Epithelial cell of prostate (primary cell): ENCODE results near the gene ZBTB20.

Experiments
- DNase-seq: peaks from one replicate; pipeline ENCODE4 v3.0.0-alpha.2; 2011; ENCODE audit warnings: low read depth, low spot score
- H3K27ac ChIP-seq: fragments of 450-650 bp; 2 replicates; pipeline ENCODE4 v1.5.1; 2017; ENCODE audit warnings: mild to moderate bottlenecking

The ZBTB20 gene

GRCh38 chr3:114338651-114339357, 808.3 kb downstream of the ZBTB20 start:
- H3K27ac ChIP-seq, result no peak overlapping the region
- no peak for DNase-seq

- no peak for DNase-seq
- H3K27ac ChIP-seq, result no peak overlapping the region
Observed at GRCh38 chr3:114336857-114337256, 810.2 kb downstream of the ZBTB20 start.

- DNase-seq, result no peak
Observed at GRCh38 chr3:114336122-114336697, 810.9 kb downstream of the ZBTB20 start.

DNA sequence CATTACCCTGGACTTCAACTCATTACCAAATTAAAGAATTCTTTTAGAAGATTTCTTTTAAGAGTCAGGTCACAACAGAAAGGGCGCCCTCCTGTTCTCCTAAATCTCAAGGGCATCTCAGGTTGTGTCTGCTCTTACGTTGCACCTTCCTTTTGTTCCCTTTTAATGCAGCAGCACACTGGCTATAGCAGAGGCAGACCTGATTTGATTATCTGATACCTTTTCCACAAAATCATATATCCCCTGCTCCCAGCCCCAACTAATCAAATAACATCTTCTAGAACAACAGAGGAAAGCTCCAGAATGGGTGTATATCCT, 813.2 kb downstream of the ZBTB20 start:
- H3K27ac ChIP-seq, result no peak overlapping the region
- DNase-seq, result no peak

More at GRCh38 chr3:114336122-114336697, 810.9 kb downstream of the ZBTB20 start:
- no peak overlapping the region for H3K27ac ChIP-seq

DNA sequence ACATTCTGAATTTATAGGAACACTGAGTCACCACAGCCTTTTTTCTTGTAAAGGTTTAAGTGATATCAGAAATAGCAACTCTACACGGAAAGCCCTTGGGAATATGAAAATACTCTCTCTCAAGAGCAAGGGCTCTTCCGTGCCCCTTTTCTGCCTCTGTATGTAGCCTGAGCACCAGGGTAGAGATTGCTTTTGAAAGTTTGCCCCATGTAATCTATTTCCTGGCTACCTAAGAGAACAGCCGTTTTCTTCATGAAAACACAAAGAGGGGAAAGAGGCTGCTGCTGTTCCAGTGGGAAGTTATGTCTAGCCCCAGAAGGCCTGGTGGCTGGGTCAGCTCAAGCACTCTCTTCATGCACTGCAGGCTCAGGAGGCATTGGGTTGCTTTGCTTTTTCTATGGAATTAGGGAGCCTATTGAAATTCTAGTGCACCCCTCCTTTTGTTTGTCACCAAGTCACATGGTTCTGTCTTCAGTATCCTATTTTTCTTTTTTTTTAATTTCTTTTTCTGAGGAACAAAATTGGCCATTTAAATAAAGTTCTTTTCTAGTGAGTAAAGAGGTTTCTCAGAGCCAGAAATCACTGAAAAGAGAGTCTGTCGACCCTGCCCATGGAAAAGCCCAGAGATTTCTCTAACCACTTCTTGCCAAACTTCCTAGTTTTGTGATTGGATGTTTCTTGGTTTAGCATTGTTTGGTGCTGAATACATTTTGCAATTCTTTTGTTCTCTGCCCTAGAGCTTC, 813.7 kb downstream of the ZBTB20 start:
- no peak overlapping the region for H3K27ac ChIP-seq

GRCh38 chr3:114332342-114333179, 814.5 kb downstream of the ZBTB20 start:
- DNase-seq, result no peak
- no peak overlapping the region for H3K27ac ChIP-seq

More for the DNA sequence above, 813.7 kb downstream of the ZBTB20 start:
- DNase-seq, result no peak

DNA sequence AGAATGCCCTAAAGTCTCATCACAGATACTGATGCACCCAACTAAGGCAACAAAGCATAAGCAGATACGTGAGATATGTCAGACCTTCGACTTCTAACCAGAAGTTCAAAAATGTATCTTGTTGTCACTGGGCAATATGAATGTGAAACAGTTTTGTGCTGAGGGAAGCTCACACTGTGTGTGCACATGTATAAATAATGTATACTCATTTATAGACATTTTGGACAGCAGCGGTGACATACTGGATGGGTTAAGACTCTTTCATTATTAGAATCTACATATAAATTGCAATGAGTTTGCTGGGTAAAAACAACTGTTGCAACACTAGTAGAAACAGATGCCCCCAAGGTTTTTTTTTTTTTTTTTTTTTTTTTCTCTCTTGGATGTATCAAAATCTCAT, 815.4 kb downstream of the ZBTB20 start:
- H3K27ac ChIP-seq, result no peak overlapping the region
- DNase-seq, result no peak

DNA sequence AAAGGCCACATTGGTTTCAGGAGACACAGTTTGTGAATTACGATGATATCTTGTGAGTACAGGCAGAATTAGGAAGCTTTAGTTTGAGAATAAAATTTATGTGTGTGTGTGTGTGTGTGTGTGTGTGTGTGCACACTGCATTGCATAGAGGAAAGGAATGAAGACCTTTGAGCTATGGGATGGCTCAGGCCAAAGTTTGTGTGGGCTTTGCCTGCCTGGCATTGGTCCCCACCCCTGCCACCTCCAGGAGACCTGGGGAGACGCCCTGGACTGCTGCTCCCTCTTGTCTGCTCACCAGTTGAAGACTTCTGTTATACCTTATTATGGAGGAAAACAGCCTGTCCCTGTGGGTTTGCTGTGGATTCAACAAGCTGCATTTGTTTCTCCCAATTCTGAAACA, 816.1 kb downstream of the ZBTB20 start:
- H3K27ac ChIP-seq, result no peak overlapping the region

GRCh38 chr3:114329823-114330222, 817.3 kb downstream of the ZBTB20 start:
- no peak overlapping the region for H3K27ac ChIP-seq
- no peak for DNase-seq

More for the DNA sequence above, 816.1 kb downstream of the ZBTB20 start:
- DNase-seq, result no peak

GRCh38 chr3:114328345-114328744, 818.7 kb downstream of the ZBTB20 start:
- no peak for DNase-seq
- no peak overlapping the region for H3K27ac ChIP-seq

DNA sequence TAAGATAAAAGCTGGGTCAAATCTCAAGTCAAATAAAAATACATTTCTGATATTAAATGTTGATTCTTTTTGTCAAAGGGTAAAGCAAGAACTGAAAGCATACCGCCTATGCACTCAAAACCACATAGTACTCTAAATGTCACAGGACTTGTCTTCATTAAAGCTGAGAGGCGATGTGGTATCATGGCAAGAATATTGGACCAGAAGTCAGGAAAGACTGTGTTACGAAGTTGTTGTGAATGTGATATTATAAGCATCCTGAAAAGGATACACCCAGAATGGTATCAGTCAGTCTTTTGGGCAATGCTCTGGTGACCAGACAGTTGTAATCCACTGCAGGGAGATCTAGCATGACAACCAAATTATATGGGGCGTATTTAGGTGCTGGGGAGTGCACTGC, 819.4 kb downstream of the ZBTB20 start:
- H3K27ac ChIP-seq, result no peak overlapping the region
- DNase-seq, result no peak

DNA sequence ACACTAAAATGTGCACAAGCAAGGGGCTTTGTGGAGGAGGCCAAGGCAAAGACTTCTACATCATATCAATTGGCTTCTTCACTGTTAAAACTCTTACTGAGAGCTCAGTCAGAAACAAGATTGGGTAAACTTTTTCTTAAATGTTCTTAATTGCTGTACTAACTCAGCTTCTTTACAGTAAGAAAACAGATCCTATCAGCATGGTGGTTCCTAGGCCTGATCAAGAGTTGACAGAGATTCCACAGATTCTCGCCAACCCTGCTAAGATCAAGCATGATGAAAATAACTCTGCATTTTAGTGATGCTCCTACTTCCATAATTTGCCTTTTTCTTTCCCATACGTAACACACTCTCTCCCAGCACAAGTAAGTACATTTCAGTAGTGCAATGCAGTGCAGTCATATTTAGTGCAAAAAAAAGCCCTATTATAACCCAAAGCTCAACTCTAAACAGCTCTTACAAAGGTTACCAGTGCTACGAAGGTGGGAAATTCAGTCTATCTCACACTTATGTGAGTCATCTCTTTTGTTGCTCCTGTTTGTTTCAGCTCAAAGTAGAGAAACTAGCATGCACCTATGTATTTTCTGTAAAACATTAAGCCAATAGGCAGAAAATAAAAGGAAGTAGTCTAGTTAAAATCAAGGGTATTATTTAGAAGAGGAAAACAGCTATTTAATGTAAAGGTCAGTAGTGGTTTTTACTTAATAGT, 823.4 kb downstream of the ZBTB20 start:
- no peak overlapping the region for H3K27ac ChIP-seq
- no peak for DNase-seq

GRCh38 chr3:114320246-114320645, 826.8 kb downstream of the ZBTB20 start:
- peak overlapping the region; percentile 54 for H3K27ac ChIP-seq
- DNase-seq, result peak; percentile 18

DNA sequence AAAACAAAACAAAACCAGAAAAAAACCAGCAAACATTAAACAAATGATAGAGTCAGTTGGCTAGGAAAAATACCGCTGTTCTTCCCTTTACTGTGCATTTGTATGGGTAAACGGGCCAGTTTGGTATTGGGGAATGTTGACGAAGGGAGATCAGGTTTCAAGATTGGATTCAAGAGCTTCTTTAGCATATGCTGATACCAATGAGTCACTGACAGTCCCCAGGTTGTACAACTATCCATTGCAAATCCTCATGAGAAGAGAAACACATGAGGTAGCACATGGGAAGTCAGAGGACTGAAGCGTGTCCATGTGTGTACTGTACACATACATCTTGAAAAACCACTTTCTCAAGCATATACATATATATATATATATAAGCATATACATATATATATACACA, 827.6 kb downstream of the ZBTB20 start:
- peak; percentile 75 for DNase-seq
- H3K27ac ChIP-seq, result peak overlapping the region; percentile 54

DNA sequence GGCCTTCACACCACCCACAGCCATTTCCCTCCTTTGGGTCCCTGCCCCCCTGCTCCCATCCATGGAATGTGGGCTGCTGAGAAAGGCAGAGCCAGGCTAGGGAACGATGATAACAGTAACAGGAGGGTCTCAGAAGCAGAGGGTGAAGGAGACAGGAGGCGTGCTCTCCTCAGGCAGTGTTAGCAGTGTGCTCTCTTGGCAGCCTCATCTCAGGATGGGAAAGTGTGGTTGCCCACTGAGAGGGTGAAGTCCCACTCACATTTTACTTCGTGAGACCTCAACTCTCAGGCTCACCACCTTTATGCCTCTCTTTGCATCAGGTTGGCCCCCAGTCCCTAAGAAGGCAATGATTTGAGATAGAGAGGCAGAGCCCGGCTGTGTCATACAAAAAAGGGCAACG, 828.8 kb downstream of the ZBTB20 start:
- DNase-seq, result no peak
- no peak overlapping the region for H3K27ac ChIP-seq

- no peak overlapping the region for H3K27ac ChIP-seq
- no peak for DNase-seq
Observed at GRCh38 chr3:114314282-114314681, 832.8 kb downstream of the ZBTB20 start.

- no peak for DNase-seq
- no peak overlapping the region for H3K27ac ChIP-seq
Observed at GRCh38 chr3:114313426-114313825, 833.7 kb downstream of the ZBTB20 start.

DNA sequence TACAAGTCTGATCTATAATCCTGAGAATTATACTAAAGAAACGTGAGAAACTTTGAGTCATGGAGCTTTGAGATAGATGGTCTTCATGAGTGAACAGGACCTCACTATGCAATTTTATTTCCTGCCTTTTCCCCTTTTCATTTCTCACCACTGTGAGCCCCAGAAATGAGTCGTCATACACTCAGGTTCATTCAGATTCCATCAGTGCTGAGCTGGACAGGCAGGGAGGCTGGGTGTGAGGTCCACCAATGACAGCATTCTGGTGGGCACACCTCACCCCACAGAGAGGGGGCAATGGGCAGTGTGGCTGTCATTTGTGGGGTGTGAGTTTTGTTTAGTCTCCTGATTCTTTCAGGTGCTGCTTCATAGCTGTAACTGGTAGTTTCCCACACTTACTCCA, 836.4 kb downstream of the ZBTB20 start:
- no peak overlapping the region for H3K27ac ChIP-seq
- DNase-seq, result no peak

GRCh38 chr3:114308830-114309229, 838.3 kb downstream of the ZBTB20 start:
- no peak overlapping the region for H3K27ac ChIP-seq
- no peak for DNase-seq

DNA sequence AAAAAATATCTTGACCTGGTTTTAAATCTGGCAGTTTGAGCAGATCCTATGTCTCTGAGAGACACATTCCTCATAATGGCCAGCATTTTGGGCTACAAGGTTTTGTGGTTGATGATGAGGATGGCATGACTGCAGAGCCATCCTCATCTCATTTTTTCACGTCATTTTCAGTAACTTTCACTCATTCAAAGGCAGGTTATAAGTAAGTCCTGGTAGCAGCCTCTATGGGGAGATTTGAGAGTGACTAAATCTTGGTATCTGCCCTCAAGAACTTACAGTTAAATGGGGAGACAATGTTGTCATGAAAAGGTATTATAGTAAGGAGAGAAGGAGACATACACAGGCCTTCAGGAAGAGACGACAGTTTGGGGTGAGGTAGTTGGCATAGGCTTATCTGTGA, 838.7 kb downstream of the ZBTB20 start:
- no peak overlapping the region for H3K27ac ChIP-seq

More for the DNA sequence above, 838.7 kb downstream of the ZBTB20 start:
- DNase-seq, result no peak
